Measurements from ENCODE around the gene ABCA2. TPM values are rescaled to one million over a fixed set of nuclear protein-coding genes. Genes with fewer than 3 reads are reported as not detected.

ABCA2 gene
- total and polyA plus RNA-seq, 5 donors = 32.2 to 42.4 (median 40.4) TPM

GRCh38 chr9:137017791-137018497 is 10.1 kb downstream of the ABCA2 start:
- Histone ChIP-seq H3K9me3 (ENCODE audit: control insufficient read depth, low read length) (no peaks in the 10 kb centered on the region), H3K27me3 (ENCODE audit: control insufficient read depth, insufficient read depth) (no peaks in the 10 kb centered on the region), H3K27ac (ENCODE audit: low read length) (no peak overlapping the region), H3K4me1 (ENCODE audit: control insufficient read depth, insufficient read depth, low read length) (no peaks in the 10 kb centered on the region), H3K4me3 (ENCODE audit: low read length) (no peak overlapping the region)
- intact Hi-C loops (cut with DNase I) = no loop called here
- ATAC-seq = no peak
- 93% methylated on average over 45 of the region's 45 CpGs for WGBS
- DNase-seq = no peak

- ATAC-seq = no peak
- 97% methylated on average over 28 of the region's 28 CpGs for WGBS
These were observed 11.0 kb downstream of the ABCA2 start for GRCh38 chr9:137017071-137017470.

GRCh38 chr9:137016436-137016835 is 11.6 kb downstream of the ABCA2 start:
- H3K4me1 ChIP-seq (ENCODE audit: control insufficient read depth, insufficient read depth, low read length) = no peaks in the 10 kb centered on the region
- intact Hi-C loops (cut with DNase I) = no loop called here
- H3K4me3 ChIP-seq (ENCODE audit: low read length) = no peak overlapping the region
- H3K27me3 ChIP-seq (ENCODE audit: control insufficient read depth, insufficient read depth) = no peaks in the 10 kb centered on the region
- no peak overlapping the region for H3K27ac ChIP-seq (ENCODE audit: low read length)
- DNase-seq (no peak), ATAC-seq (no peak)
- H3K9me3 ChIP-seq (ENCODE audit: control insufficient read depth, low read length) = no peaks in the 10 kb centered on the region
- WGBS = 96% methylated on average over 16 of the region's 16 CpGs

More at GRCh38 chr9:137017071-137017470, 11.0 kb downstream of the ABCA2 start:
- Histone ChIP-seq H3K27ac (ENCODE audit: low read length) (no peak overlapping the region), H3K4me1 (ENCODE audit: control insufficient read depth, insufficient read depth, low read length) (no peaks in the 10 kb centered on the region), H3K4me3 (ENCODE audit: low read length) (no peak overlapping the region), H3K9me3 (ENCODE audit: control insufficient read depth, low read length) (no peaks in the 10 kb centered on the region), H3K27me3 (ENCODE audit: control insufficient read depth, insufficient read depth) (no peaks in the 10 kb centered on the region)
- no peak for DNase-seq
- intact Hi-C loops (cut with DNase I) = no loop called here

- Histone ChIP-seq H3K4me3 (ENCODE audit: low read length) (no peak overlapping the region), H3K4me1 (ENCODE audit: control insufficient read depth, insufficient read depth, low read length) (no peaks in the 10 kb centered on the region), H3K27ac (ENCODE audit: low read length) (no peak overlapping the region), H3K9me3 (ENCODE audit: control insufficient read depth, low read length) (no peaks in the 10 kb centered on the region), H3K27me3 (ENCODE audit: control insufficient read depth, insufficient read depth) (no peaks in the 10 kb centered on the region)
- DNase-seq (no peak), ATAC-seq (no peak)
- intact Hi-C loops (cut with DNase I) = no loop called here
- 97% methylated on average over 21 of the region's 21 CpGs for WGBS
These were observed 12.1 kb downstream of the ABCA2 start for GRCh38 chr9:137015976-137016375.

GRCh38 chr9:137015540-137015930 is 12.5 kb downstream of the ABCA2 start:
- 97% methylated on average over 25 of the region's 25 CpGs for WGBS
- intact Hi-C loops (cut with DNase I) = no loop called here

GRCh38 chr9:137014776-137015539 is 13.1 kb downstream of the ABCA2 start:
- no peak overlapping the region for H3K4me3 ChIP-seq (ENCODE audit: low read length)
- H3K4me1 ChIP-seq (ENCODE audit: control insufficient read depth, insufficient read depth, low read length) = no peaks in the 10 kb centered on the region
- no peak overlapping the region for H3K27ac ChIP-seq (ENCODE audit: low read length)
- no peaks in the 10 kb centered on the region for H3K9me3 ChIP-seq (ENCODE audit: control insufficient read depth, low read length)
- H3K27me3 ChIP-seq (ENCODE audit: control insufficient read depth, insufficient read depth) = no peaks in the 10 kb centered on the region
- DNase-seq (no peak), ATAC-seq (no peak)
- 96% methylated on average over 36 of the region's 36 CpGs for WGBS
- intact Hi-C loops (cut with DNase I) = no loop called here

More at GRCh38 chr9:137015540-137015930, 12.5 kb downstream of the ABCA2 start:
- H3K4me1 ChIP-seq (ENCODE audit: control insufficient read depth, insufficient read depth, low read length) = no peaks in the 10 kb centered on the region
- ATAC-seq (no peak), DNase-seq (no peak)
- H3K27me3 ChIP-seq (ENCODE audit: control insufficient read depth, insufficient read depth) = no peaks in the 10 kb centered on the region
- H3K27ac ChIP-seq (ENCODE audit: low read length) = no peak overlapping the region
- no peaks in the 10 kb centered on the region for H3K9me3 ChIP-seq (ENCODE audit: control insufficient read depth, low read length)
- H3K4me3 ChIP-seq (ENCODE audit: low read length) = no peak overlapping the region

- no peak for DNase-seq
- no peak overlapping the region for H3K4me3 ChIP-seq (ENCODE audit: low read length)
- no peak overlapping the region for H3K27ac ChIP-seq (ENCODE audit: low read length)
- H3K9me3 ChIP-seq (ENCODE audit: control insufficient read depth, low read length) = no peaks in the 10 kb centered on the region
- intact Hi-C loops (cut with DNase I) = no loop called here
- WGBS = 91% methylated on average over 23 of the region's 23 CpGs
- H3K4me1 ChIP-seq (ENCODE audit: control insufficient read depth, insufficient read depth, low read length) = no peaks in the 10 kb centered on the region
- no peak for ATAC-seq
- no peaks in the 10 kb centered on the region for H3K27me3 ChIP-seq (ENCODE audit: control insufficient read depth, insufficient read depth)
These were observed 13.9 kb downstream of the ABCA2 start for GRCh38 chr9:137014166-137014565.

GRCh38 chr9:137013571-137013940 is 14.5 kb downstream of the ABCA2 start:
- no peak for ATAC-seq
- intact Hi-C loops (cut with DNase I) = no loop called here
- no peaks in the 10 kb centered on the region for H3K27me3 ChIP-seq (ENCODE audit: control insufficient read depth, insufficient read depth)
- H3K9me3 ChIP-seq (ENCODE audit: control insufficient read depth, low read length) = no peaks in the 10 kb centered on the region
- H3K27ac ChIP-seq (ENCODE audit: low read length) = no peak overlapping the region
- DNase-seq = no peak
- H3K4me3 ChIP-seq (ENCODE audit: low read length) = no peak overlapping the region
- H3K4me1 ChIP-seq (ENCODE audit: control insufficient read depth, insufficient read depth, low read length) = no peaks in the 10 kb centered on the region
- WGBS = 95% methylated on average over 20 of the region's 20 CpGs

- DNase-seq = no peak
- Histone ChIP-seq H3K4me1 (ENCODE audit: control insufficient read depth, insufficient read depth, low read length) (no peaks in the 10 kb centered on the region), H3K27ac (ENCODE audit: low read length) (no peak overlapping the region), H3K27me3 (ENCODE audit: control insufficient read depth, insufficient read depth) (no peaks in the 10 kb centered on the region), H3K4me3 (ENCODE audit: low read length) (no peak overlapping the region), H3K9me3 (ENCODE audit: control insufficient read depth, low read length) (no peaks in the 10 kb centered on the region)
- intact Hi-C loops (cut with DNase I) = no loop called here
- 84% methylated on average over 67 of the region's 67 CpGs for WGBS
- no peak for ATAC-seq
These were observed 15.1 kb downstream of the ABCA2 start for GRCh38 chr9:137012694-137013570.

GRCh38 chr9:137011907-137012675 is 15.9 kb downstream of the ABCA2 start:
- no peaks in the 10 kb centered on the region for H3K27me3 ChIP-seq (ENCODE audit: control insufficient read depth, insufficient read depth)
- no peak overlapping the region for H3K4me3 ChIP-seq (ENCODE audit: low read length)
- DNase-seq (no peak), ATAC-seq (no peak)
- H3K27ac ChIP-seq (ENCODE audit: low read length) = no peak overlapping the region
- WGBS = 94% methylated on average over 39 of the region's 39 CpGs
- no peaks in the 10 kb centered on the region for H3K9me3 ChIP-seq (ENCODE audit: control insufficient read depth, low read length)
- H3K4me1 ChIP-seq (ENCODE audit: control insufficient read depth, insufficient read depth, low read length) = no peaks in the 10 kb centered on the region
- intact Hi-C loops (cut with DNase I) = no loop called here

All from right cardiac atrium (tissue), 5 donors.